Osteoblast (primary cell): Measurements from ENCODE around the gene UBAP2. TPM values are rescaled to one million over a fixed set of nuclear protein-coding genes. Genes with fewer than 3 reads are reported as not detected.
A peak's percentile ranks its signal among the peaks of the same experiment; 100 is the strongest.
"Not testable (repeated sequence)": the region's sequence is repeated elsewhere in the genome, so short reads cannot be mapped to it uniquely, and the experiment has no call there.

ENCODE experiments used
- DNase-seq: peaks from one replicate; pipeline ENCODE4 v3.0.0; 2011; ENCODE audit warnings: low spot score, mixed read lengths; ENCODE audit not compliant: insufficient read length; ENCODE audit errors: missing footprints
- H2AFZ ChIP-seq: 2 replicates; pipeline ENCODE4 v1.6.0; 2011; ENCODE audit warnings: mild to moderate bottlenecking, low read length
- H3K27ac ChIP-seq: 2 replicates; pipeline ENCODE4 v1.5.1; 2011; ENCODE audit warnings: mild to moderate bottlenecking, low read depth, low read length, moderate library complexity
- H3K27me3 ChIP-seq: 2 replicates; pipeline ENCODE4 v1.6.0; 2012; ENCODE audit warnings: mild to moderate bottlenecking, control low read depth, inconsistent platforms, low read length, moderate library complexity; ENCODE audit not compliant: insufficient read depth
- H3K36me3 ChIP-seq: 2 replicates; pipeline ENCODE4 v1.5.1; 2011; ENCODE audit warnings: mild to moderate bottlenecking, low read length, control low read depth, moderate library complexity; ENCODE audit not compliant: insufficient read depth
- H3K4me1 ChIP-seq: 2 replicates; pipeline ENCODE4 v1.5.1; 2011; ENCODE audit warnings: mild to moderate bottlenecking, low read length, control low read depth, moderate library complexity; ENCODE audit not compliant: insufficient read depth
- H3K4me2 ChIP-seq: 2 replicates; pipeline ENCODE4 v1.6.0; 2011; ENCODE audit warnings: mild to moderate bottlenecking, low read length; ENCODE audit not compliant: insufficient read depth
- H3K4me3 ChIP-seq: fragments of 200-600 bp; sonication (generic); 3 replicates; pipeline ENCODE4 v1.5.1; 2012; ENCODE audit warnings: mild to moderate bottlenecking, low read length, inconsistent platforms; ENCODE audit not compliant: insufficient read depth
- H3K79me2 ChIP-seq: 2 replicates; pipeline ENCODE4 v1.6.0; 2012; ENCODE audit warnings: mild to moderate bottlenecking, low read length, control low read depth, inconsistent platforms; ENCODE audit not compliant: insufficient read depth
- H3K9me3 ChIP-seq: 2 replicates; pipeline ENCODE4 v1.5.1; 2011; ENCODE audit warnings: low read depth, low read length, control low read depth
- H4K20me1 ChIP-seq: 2 replicates; pipeline ENCODE4 v1.6.0; 2012; ENCODE audit warnings: mild to moderate bottlenecking, low read length, control low read depth; ENCODE audit not compliant: insufficient read depth
- CTCF ChIP-seq: IDR thresholded peaks from 2 replicates; pipeline ENCODE4 v1.5.1; 2011; ENCODE audit warnings: mild to moderate bottlenecking, low read depth, low read length, moderate library complexity; ENCODE audit errors: extremely low read depth
- total RNA-seq: library from RNA; depleted of rRNA; stranded (reverse); fragments of >200 nt; gene quantifications from 2 replicates; pipeline ENCODE4 v1.2.3, GENCODE V29; 2012

The UBAP2 gene
- total RNA-seq, 1 donor: 18.5 TPM

DNA sequence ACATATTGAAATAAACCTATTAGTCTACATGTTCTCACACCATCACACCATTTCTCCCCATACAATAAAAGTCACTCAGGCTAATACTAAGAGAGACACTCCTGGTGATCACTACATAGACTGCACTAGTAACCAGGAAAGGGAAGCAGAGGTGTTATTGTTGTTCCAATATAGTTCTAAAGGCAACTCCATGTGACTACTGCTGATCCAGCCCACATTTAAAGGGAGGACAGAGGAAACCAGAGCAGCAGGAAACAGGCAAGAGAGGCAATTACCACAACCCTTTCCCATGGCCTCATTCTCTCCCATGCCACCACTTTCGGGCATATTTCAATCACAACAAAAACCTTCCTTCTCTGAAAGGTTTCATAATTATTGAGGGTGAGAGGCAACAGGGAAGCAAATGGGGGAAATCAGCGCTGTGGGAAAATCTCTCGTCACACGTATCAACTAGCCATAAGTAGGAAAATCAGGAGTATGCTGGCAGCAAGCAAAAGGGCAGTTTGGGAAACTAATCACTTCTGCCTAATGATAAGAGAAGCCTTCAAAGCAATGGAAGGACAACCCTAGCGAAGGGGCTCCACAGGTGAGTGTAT, 1.8 kb downstream of the UBAP2 start:
- no peaks in the 10 kb centered on the region for H3K9me3 ChIP-seq
- H3K4me2 ChIP-seq: peak overlapping the region; percentile 100
- H3K36me3 ChIP-seq: no peaks in the 10 kb centered on the region
- H3K79me2 ChIP-seq: peaks cover 66% of the 10 kb centered on the region
- TF ChIP-seq CTCF: no peak
- peak overlapping the region; percentile 36 for H2AFZ ChIP-seq
- H3K27ac ChIP-seq: peak overlapping the region; percentile 99
- peak; percentile 88 for DNase-seq
- peak overlapping the region; percentile 83 for H3K4me3 ChIP-seq
- H4K20me1 ChIP-seq: peaks cover 16% of the 10 kb centered on the region
- no peaks in the 10 kb centered on the region for H3K27me3 ChIP-seq
- H3K4me1 ChIP-seq: peaks cover 20% of the 10 kb centered on the region

- no peak for TF ChIP-seq CTCF
- Histone ChIP-seq H3K4me1 (peaks cover 20% of the 10 kb centered on the region), H2AFZ (no peak overlapping the region), H3K4me3 (no peak overlapping the region), H3K27ac (no peak overlapping the region), H3K79me2 (peaks cover 74% of the 10 kb centered on the region), H3K36me3 (no peaks in the 10 kb centered on the region), H4K20me1 (peaks cover 16% of the 10 kb centered on the region), H3K27me3 (no peaks in the 10 kb centered on the region), H3K9me3 (no peaks in the 10 kb centered on the region), H3K4me2 (peak overlapping the region; percentile 11)
- no peak for DNase-seq
These were observed 2.8 kb downstream of the UBAP2 start for GRCh38 chr9:34045903-34046302.

DNA sequence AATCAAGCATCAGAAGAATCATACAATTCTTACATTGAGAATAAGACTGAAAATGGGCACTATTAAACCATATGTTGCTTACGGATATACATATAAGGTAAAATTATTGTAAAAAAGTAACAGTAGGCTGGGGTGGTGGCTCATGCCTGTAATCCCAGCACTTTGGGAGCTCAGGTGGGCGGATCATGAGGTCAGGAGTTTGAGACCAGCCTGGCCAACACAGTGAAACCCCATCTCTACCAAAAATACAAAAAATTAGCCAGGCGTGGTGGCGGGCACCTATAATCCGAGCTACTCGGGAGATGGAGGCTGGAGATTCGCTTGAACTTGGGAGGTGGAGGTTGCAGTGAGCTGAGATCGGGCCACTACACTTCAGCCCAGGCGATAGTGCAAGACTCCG, 6.6 kb downstream of the UBAP2 start:
- not testable (repeated sequence) for H3K27me3 ChIP-seq, H3K4me2 ChIP-seq, H3K9me3 ChIP-seq, H3K4me3 ChIP-seq, H3K36me3 ChIP-seq, H2AFZ ChIP-seq, DNase-seq, H3K27ac ChIP-seq, H3K4me1 ChIP-seq
- Histone ChIP-seq H4K20me1 (peaks cover 15% of the 10 kb centered on the region), H3K79me2 (peaks cover 82% of the 10 kb centered on the region)

DNA sequence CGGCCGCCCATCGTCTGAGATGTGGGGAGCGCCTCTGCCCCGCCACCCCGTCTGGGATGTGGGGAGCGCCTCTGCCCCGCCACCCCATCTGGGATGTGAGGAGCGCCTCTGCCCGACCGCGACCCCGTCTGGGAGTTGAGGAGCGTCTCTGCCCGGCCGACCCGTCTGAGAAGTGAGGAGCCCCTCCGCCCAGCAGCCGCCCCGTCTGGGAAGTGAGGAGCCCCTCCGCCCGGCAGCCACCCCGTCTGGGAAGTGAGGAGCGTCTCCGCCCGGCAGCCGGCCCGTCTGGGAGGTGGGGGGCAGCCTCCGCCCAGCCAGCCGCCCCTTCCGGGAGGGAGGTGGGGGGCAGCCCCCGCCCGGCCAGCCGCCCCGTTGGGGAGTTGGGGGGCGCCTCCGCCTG, 9.8 kb downstream of the UBAP2 start:
- Histone ChIP-seq H4K20me1 (peaks cover 19% of the 10 kb centered on the region), H3K79me2 (peaks cover 81% of the 10 kb centered on the region)
- not testable (repeated sequence) for H2AFZ ChIP-seq, H3K4me2 ChIP-seq, H3K4me3 ChIP-seq, H3K36me3 ChIP-seq, DNase-seq, H3K27ac ChIP-seq, H3K9me3 ChIP-seq, H3K4me1 ChIP-seq, H3K27me3 ChIP-seq

GRCh38 chr9:34037626-34038025, 11.1 kb downstream of the UBAP2 start:
- Histone ChIP-seq H3K27me3 (no peaks in the 10 kb centered on the region), H3K9me3 (no peaks in the 10 kb centered on the region), H3K4me2 (no peak overlapping the region), H4K20me1 (peaks cover 17% of the 10 kb centered on the region), H3K27ac (no peak overlapping the region), H2AFZ (no peak overlapping the region), H3K79me2 (peaks cover 80% of the 10 kb centered on the region), H3K4me3 (no peak overlapping the region), H3K4me1 (no peaks in the 10 kb centered on the region), H3K36me3 (peaks cover 2% of the 10 kb centered on the region)
- no peak for TF ChIP-seq CTCF
- no peak for DNase-seq
